HCT116 (cell line): Measurements from ENCODE around the gene ERC1. TPM values are rescaled to one million over a fixed set of nuclear protein-coding genes. Genes with fewer than 3 reads are reported as not detected.

Experiments
- ATAC-seq: fragments of 200-7000 bp; cut with Tn5 transposase; 2 replicates; pipeline ENCODE4 v1.9.1; 2020; ENCODE audit warnings: mild to moderate bottlenecking, moderate library complexity
- BruUV-seq: library from RNA; stranded (reverse); fragments of 400-500 nt; replicated peaks from 2 replicates; lab custom pipeline; 2021; lab: Mats Ljungman, UMichigan
- CTCF ChIA-PET: fragments of 300-600 bp; sonication (Branson Sonifier 250); formaldehyde crosslinking; loops from one replicate; lab custom pipeline; 2021; ENCODE audit warnings: antibody characterized with exemption; lab: Charles Lee
- POLR2A ChIA-PET: fragments of 300-600, 350-600 bp; sonication (Branson Sonifier 250); formaldehyde crosslinking; loops from one replicate; lab custom pipeline; 2021; ENCODE audit warnings: antibody characterized with exemption; lab: Charles Lee
- RAD21 ChIA-PET, 2 experiments: fragments of 300-600 bp; sonication (Branson Sonifier 250); formaldehyde crosslinking; loops; one replicate each; lab custom pipeline; 2023; ENCODE audit warnings: low total read pairs in 2 of 2; ENCODE audit not compliant: uncharacterized antibody in 2 of 2, unreplicated experiment in 2 of 2, low non-redundant PET in 1 of 2; lab: Charles Lee
- DNase-seq: peaks from one replicate; pipeline ENCODE4 v3.0.0-alpha.2; 2010; ENCODE audit warnings: low read depth, low spot score
- H2AFZ ChIP-seq: fragments of 200-600 bp; shearing (Covaris generic), sonication (generic); 2 replicates; pipeline ENCODE4 v1.6.1; 2017; ENCODE audit warnings: low read depth, mixed run types, mixed read lengths, antibody characterized with exemption, low read length; ENCODE audit not compliant: poor library complexity, severe bottlenecking
- H3K27ac ChIP-seq: 2 replicates; pipeline ENCODE4 v1.5.1; 2012; ENCODE audit warnings: low read depth, low read length
- H3K27me3 ChIP-seq: fragments of 200-600 bp; sonication (generic); 2 replicates; pipeline ENCODE4 v1.6.1; 2016; ENCODE audit warnings: mixed run types, low read length, mixed read lengths; ENCODE audit not compliant: insufficient read depth
- H3K36me3 ChIP-seq, 2 experiments: fragments of 200-500 bp in 1 of 2; fragments of 200-600 bp in 1 of 2; sonication (Bioruptor generic) in 1 of 2; sonication (generic) in 1 of 2; 2 replicates each; pipeline versions ENCODE4 v1.5.1 to v1.6.1; 2014 to 2016; ENCODE audit warnings: low read length in 2 of 2, inconsistent platforms in 1 of 2, mixed read lengths in 1 of 2, mixed run types in 1 of 2; ENCODE audit not compliant: insufficient read depth in 2 of 2, control insufficient read depth in 1 of 2
- H3K4me1 ChIP-seq, 2 experiments: fragments of 200-600 bp in 1 of 2; sonication (generic) in 1 of 2; 2 replicates each; pipeline versions ENCODE4 v1.5.1 to v1.6.1; 2012 to 2017; ENCODE audit warnings: low read length in 2 of 2, inconsistent platforms in 1 of 2, mild to moderate bottlenecking in 1 of 2, mixed read lengths in 1 of 2, mixed run types in 1 of 2, moderate library complexity in 1 of 2; ENCODE audit not compliant: insufficient read depth in 2 of 2, control insufficient read depth in 1 of 2
- H3K4me2 ChIP-seq: fragments of 200-600 bp; sonication (generic); 2 replicates; pipeline ENCODE4 v1.6.1; 2017; ENCODE audit warnings: mixed run types, low read length, mixed read lengths
- H3K4me3 ChIP-seq, 2 experiments: fragments of 200-600 bp in 1 of 2; sonication (generic) in 1 of 2; replicated peaks in 1 of 2; 2 replicates each; pipeline ENCODE4 v1.5.1; 2011 to 2016; ENCODE audit warnings: low read length in 2 of 2, control low read depth in 1 of 2, low read depth in 1 of 2, mild to moderate bottlenecking in 1 of 2, mixed read lengths in 1 of 2, mixed run types in 1 of 2
- H3K79me2 ChIP-seq: fragments of 200-600 bp; sonication (generic); 2 replicates; pipeline ENCODE4 v1.6.1; 2017; ENCODE audit warnings: mild to moderate bottlenecking, mixed run types, low read length, moderate library complexity, mixed read lengths; ENCODE audit not compliant: insufficient read depth
- H3K9ac ChIP-seq: fragments of 200-600 bp; sonication (generic); 2 replicates; pipeline ENCODE4 v1.6.1; 2016; ENCODE audit warnings: low read length, mixed read lengths
- H3K9me2 ChIP-seq: fragments of 200-600 bp; sonication (generic), shearing (Covaris generic); 2 replicates; pipeline ENCODE4 v1.6.1; 2017; ENCODE audit warnings: mixed run types, mild to moderate bottlenecking, moderate library complexity; ENCODE audit not compliant: insufficient read depth
- H3K9me3 ChIP-seq, 2 experiments: fragments of 200-500 bp in 1 of 2; fragments of 200-600 bp in 1 of 2; sonication (Bioruptor generic) in 1 of 2; sonication (generic) in 1 of 2; 2 replicates each; pipeline ENCODE4 v1.6.1; 2014 to 2017; ENCODE audit warnings: low read length in 2 of 2, mixed read lengths in 2 of 2, inconsistent platforms in 1 of 2, low read depth in 1 of 2, mild to moderate bottlenecking in 1 of 2, mixed run types in 1 of 2, moderate library complexity in 1 of 2; ENCODE audit not compliant: control insufficient read depth in 1 of 2, insufficient read depth in 1 of 2
- H4K20me1 ChIP-seq: fragments of 200-600 bp; sonication (generic), shearing (Covaris generic); 2 replicates; pipeline ENCODE4 v1.6.1; 2017; ENCODE audit warnings: mixed run types, mild to moderate bottlenecking, moderate library complexity; ENCODE audit not compliant: insufficient read depth
- CEBPB ChIP-seq: IDR thresholded peaks from 2 replicates; pipeline ENCODE4 v1.6.1; 2012; ENCODE audit warnings: low read depth
- EZH2 ChIP-seq: fragments of 200-600 bp; sonication (generic); IDR thresholded peaks from 2 replicates; pipeline ENCODE4 v1.6.1; 2017; ENCODE audit warnings: antibody characterized with exemption, mixed run types
- EZH2phosphoT487 ChIP-seq: fragments of 200-600 bp; IDR thresholded peaks from 2 replicates; pipeline ENCODE4 v1.6.1; 2018; ENCODE audit warnings: antibody characterized with exemption, borderline replicate concordance
- FOSL1 ChIP-seq: IDR thresholded peaks from 2 replicates; pipeline ENCODE4 v1.6.1; 2012; ENCODE audit warnings: low read depth
- MAX ChIP-seq: IDR thresholded peaks from 2 replicates; pipeline ENCODE4 v1.6.1; 2012
- POLR2A ChIP-seq: IDR thresholded peaks from 2 replicates; pipeline ENCODE4 v1.7.0; 2011; ENCODE audit warnings: borderline replicate concordance; ENCODE audit not compliant: insufficient read depth, insufficient read length; ENCODE audit errors: extremely low read depth
- POLR2AphosphoS5 ChIP-seq: IDR thresholded peaks from 2 replicates; pipeline ENCODE4 v1.6.1; 2011; ENCODE audit warnings: mild to moderate bottlenecking, low read depth, low read length, moderate library complexity
- RAD21 ChIP-seq: IDR thresholded peaks from 2 replicates; pipeline ENCODE4 v1.6.1; 2012; ENCODE audit warnings: low read depth, mild to moderate bottlenecking
- REST ChIP-seq: IDR thresholded peaks from 2 replicates; pipeline ENCODE4 v1.6.1; 2012; ENCODE audit warnings: low read depth
- SP1 ChIP-seq: IDR thresholded peaks from 2 replicates; pipeline ENCODE4 v1.6.1; 2012; ENCODE audit warnings: low read depth
- SRF ChIP-seq: IDR thresholded peaks from 2 replicates; pipeline ENCODE4 v1.6.1; 2012; ENCODE audit warnings: low read depth
- TCF7L2 ChIP-seq: IDR thresholded peaks from 2 replicates; pipeline ENCODE4 v1.7.0; 2011; ENCODE audit warnings: borderline replicate concordance, inconsistent platforms; ENCODE audit not compliant: insufficient read depth, insufficient read length; ENCODE audit errors: extremely low read depth
- ZBTB33 ChIP-seq: IDR thresholded peaks from 2 replicates; pipeline ENCODE4 v1.6.1; 2011; ENCODE audit warnings: mild to moderate bottlenecking, low read length, moderate library complexity; ENCODE audit not compliant: insufficient replicate concordance; ENCODE audit errors: extremely low read depth
- ZFX ChIP-seq: fragments of 450-650 bp; IDR thresholded peaks from 2 replicates; pipeline ENCODE4 v1.6.1; 2017
- ZNF274 ChIP-seq: fragments of 200-500 bp; sonication (Bioruptor generic); IDR thresholded peaks from 2 replicates; pipeline ENCODE4 v1.6.1; 2014; ENCODE audit warnings: mild to moderate bottlenecking, low read depth, low read length, inconsistent platforms
- intact Hi-C: fragments of 100-400 bp; cut with micrococcal nuclease; formaldehyde crosslinking; loops from 2 replicates; pipeline ENCODE4 v1.10.0; 2022
- total RNA-seq: library from RNA; stranded (reverse); gene quantifications from one replicate; pipeline ENCODE4 v1.2.1, GENCODE V29; 2021; ENCODE audit not compliant: unreplicated experiment

Gene ERC1
- total RNA-seq, 1 experiment from 2014 or later: 41.9 TPM

- Histone ChIP-seq H3K9ac (no peak overlapping the region), H3K27ac (no peak overlapping the region), H3K27me3 (no peaks in the 10 kb centered on the region), H3K4me3 (no peak overlapping the region), H4K20me1 (no peaks in the 10 kb centered on the region), H3K9me2 (no peaks in the 10 kb centered on the region), H2AFZ (no peak overlapping the region), H3K4me2 (no peak overlapping the region), H3K79me2 (no peaks in the 10 kb centered on the region), H3K36me3 (no peaks in the 10 kb centered on the region), H3K4me1 (no peaks in the 10 kb centered on the region; a peak in 1 of 4 replicates), H3K9me3 (no peaks in the 10 kb centered on the region)
- no TSS peak for BruUV-seq
- ChIA-PET POLR2A (no interaction called here), CTCF (no interaction called here), RAD21 (no interaction called here)
- no peak for DNase-seq
- ATAC-seq: no peak
- no peak for TF ChIP-seq ZBTB33
- TF ChIP-seq MAX: no peak
- TF ChIP-seq EZH2phosphoT487: no peak
- no peak for TF ChIP-seq POLR2A
- no peak for TF ChIP-seq RAD21
- no peak for TF ChIP-seq CEBPB
- no peak for TF ChIP-seq POLR2AphosphoS5
- no peak for TF ChIP-seq REST
- no peak for TF ChIP-seq FOSL1
- no peak for TF ChIP-seq SRF
- TF ChIP-seq TCF7L2: no peak
- TF ChIP-seq SP1: no peak
- no peak for TF ChIP-seq ZFX
- TF ChIP-seq EZH2: no peak
- TF ChIP-seq ZNF274: no peak
- intact Hi-C loops: no loop called here
Observed at GRCh38 chr12:1320021-1320420, 329.0 kb downstream of the ERC1 start.
